Testis (tissue), 2 donors: ENCODE data around the gene SUFU.
"Not testable (repeated sequence)": the region's sequence is repeated elsewhere in the genome, so short reads cannot be mapped to it uniquely, and the experiment has no call there.

Experiments used
- CTCF ChIP-seq, 3 experiments: fragments of 450-650 bp in 2 of 3; fragments of 200-600 bp in 1 of 3; sonication (generic) in 1 of 3; IDR thresholded peaks; one replicate each; pipeline ENCODE4 v1.5.1; 2016 to 2019; ENCODE audit warnings: antibody characterized with exemption in 3 of 3, mild to moderate bottlenecking in 2 of 3, moderate library complexity in 1 of 3
- POLR2A ChIP-seq: fragments of 450-650 bp; IDR thresholded peaks from one replicate; pipeline ENCODE4 v1.6.1; 2017; ENCODE audit warnings: antibody characterized with exemption, mild to moderate bottlenecking, moderate library complexity

GRCh38 chr10:102667411-102667810 is 163.6 kb downstream of the SUFU start:
- TF ChIP-seq CTCF (IDR thresholded peaks at IDR 0.05); POLR2A: not testable (repeated sequence)
